ENCODE data around the gene KIAA1549.

KIAA1549 gene

GRCh38 chr7:138974675-138975292 is 6.4 kb downstream of the KIAA1549 start:
- no peak for DNase-seq

GRCh38 chr7:138974103-138974502 is 7.1 kb downstream of the KIAA1549 start:
- no peak for DNase-seq

- no peak for DNase-seq
Measured at GRCh38 chr7:138970952-138971351, 10.2 kb downstream of the KIAA1549 start.

GRCh38 chr7:138970446-138970845 is 10.7 kb downstream of the KIAA1549 start:
- no peak for DNase-seq

- DNase-seq, result no peak
Measured at GRCh38 chr7:138967159-138967558, 14.0 kb downstream of the KIAA1549 start.

GRCh38 chr7:138964624-138965436 is 16.4 kb downstream of the KIAA1549 start:
- DNase-seq, result no peak

GRCh38 chr7:138963675-138964074 is 17.5 kb downstream of the KIAA1549 start:
- no peak for DNase-seq

GRCh38 chr7:138962561-138963270 is 18.5 kb downstream of the KIAA1549 start:
- no peak for DNase-seq

- DNase-seq, result no peak
Measured at GRCh38 chr7:138961159-138961558, 20.0 kb downstream of the KIAA1549 start.

GRCh38 chr7:138958391-138958956 is 22.7 kb downstream of the KIAA1549 start:
- no peak for DNase-seq

GRCh38 chr7:138957753-138958390 is 23.3 kb downstream of the KIAA1549 start:
- no peak for DNase-seq

GRCh38 chr7:138957217-138957616 is 24.0 kb downstream of the KIAA1549 start:
- DNase-seq, result no peak

- no peak for DNase-seq
Measured at GRCh38 chr7:138954545-138955475, 26.4 kb downstream of the KIAA1549 start.

GRCh38 chr7:138952791-138953190 is 28.4 kb downstream of the KIAA1549 start:
- DNase-seq, result no peak

GRCh38 chr7:138951953-138952352 is 29.2 kb downstream of the KIAA1549 start:
- no peak for DNase-seq

GRCh38 chr7:138949421-138950088 is 31.6 kb downstream of the KIAA1549 start:
- DNase-seq, result no peak

GRCh38 chr7:138948403-138948802 is 32.8 kb downstream of the KIAA1549 start:
- no peak for DNase-seq

- no peak for DNase-seq
Measured at GRCh38 chr7:138945821-138946220, 35.4 kb downstream of the KIAA1549 start.

- no peak for DNase-seq
Measured at GRCh38 chr7:138945154-138945553, 36.0 kb downstream of the KIAA1549 start.

GRCh38 chr7:138944592-138944991 is 36.6 kb downstream of the KIAA1549 start:
- no peak for DNase-seq

- no peak for DNase-seq
Measured at GRCh38 chr7:138943061-138943460, 38.1 kb downstream of the KIAA1549 start.

Measured in amniotic stem cell (primary cell).